ENCODE results near the gene L3MBTL4. TPM values are rescaled to one million over a fixed set of nuclear protein-coding genes. Genes with fewer than 3 reads are reported as not detected.

The L3MBTL4 gene
- total RNA-seq, 2 experiments from 2014 or later, result not detected

DNA sequence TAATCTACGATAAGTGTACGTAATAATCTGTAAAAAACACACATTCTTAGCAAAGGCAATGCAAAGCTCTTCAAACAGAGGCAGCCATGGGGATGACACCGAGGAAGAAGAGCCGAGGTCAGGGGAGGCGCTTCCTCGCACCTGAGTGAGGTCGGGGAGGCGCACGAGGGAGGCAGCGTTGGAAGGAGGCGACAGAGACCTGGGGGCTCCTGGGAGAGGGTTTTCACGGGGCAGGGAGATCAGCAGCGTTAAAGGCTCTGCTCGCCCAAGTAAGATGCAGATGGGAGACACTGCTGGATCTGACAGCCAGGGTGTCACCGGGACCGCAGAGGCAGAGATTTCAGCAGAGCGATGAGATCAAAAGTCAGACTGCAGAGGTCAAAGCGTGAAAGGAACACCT is 143.1 kb downstream of the L3MBTL4 start:
- ChIA-PET CTCF (ENCODE audit: unreplicated experiment) (no interaction called here), POLR2A (no interaction called here)
- Histone ChIP-seq H4K20me1 (ENCODE audit: insufficient read depth, low read length) (no peaks in the 10 kb centered on the region), H3K4me2 (ENCODE audit: low read length) (no peak overlapping the region), H3K4me3 (ENCODE audit: low read depth, low read length, poor library complexity, severe bottlenecking) (no peak overlapping the region), H3K79me2 (ENCODE audit: insufficient read depth, low read depth, low read length) (no peaks in the 10 kb centered on the region), H3K9me2 (ENCODE audit: insufficient read depth, low read length) (no peaks in the 10 kb centered on the region), H3K36me3 (ENCODE audit: insufficient read depth, low read length) (no peaks in the 10 kb centered on the region), H2AFZ (ENCODE audit: low read length) (no peak overlapping the region), H3K4me1 (ENCODE audit: insufficient read depth, low read length, poor library complexity, severe bottlenecking) (no peaks in the 10 kb centered on the region), H3K27ac (ENCODE audit: low read depth, low read length, poor library complexity, severe bottlenecking) (no peak overlapping the region), H3K9me3 (ENCODE audit: low read length) (no peaks in the 10 kb centered on the region)
- intact Hi-C loops (cut with micrococcal nuclease; ENCODE audit: unreplicated experiment), result no loop called here
- no peak for DNase-seq (ENCODE audit: low spot score)
- BruUV-seq (replicated peaks), result no TSS peak
- TF ChIP-seq EZH2phosphoT487 (IDR thresholded peaks at IDR 0.05; ENCODE audit: borderline replicate concordance, low read depth, low read length), result no peak
- TF ChIP-seq, protein P1, sequence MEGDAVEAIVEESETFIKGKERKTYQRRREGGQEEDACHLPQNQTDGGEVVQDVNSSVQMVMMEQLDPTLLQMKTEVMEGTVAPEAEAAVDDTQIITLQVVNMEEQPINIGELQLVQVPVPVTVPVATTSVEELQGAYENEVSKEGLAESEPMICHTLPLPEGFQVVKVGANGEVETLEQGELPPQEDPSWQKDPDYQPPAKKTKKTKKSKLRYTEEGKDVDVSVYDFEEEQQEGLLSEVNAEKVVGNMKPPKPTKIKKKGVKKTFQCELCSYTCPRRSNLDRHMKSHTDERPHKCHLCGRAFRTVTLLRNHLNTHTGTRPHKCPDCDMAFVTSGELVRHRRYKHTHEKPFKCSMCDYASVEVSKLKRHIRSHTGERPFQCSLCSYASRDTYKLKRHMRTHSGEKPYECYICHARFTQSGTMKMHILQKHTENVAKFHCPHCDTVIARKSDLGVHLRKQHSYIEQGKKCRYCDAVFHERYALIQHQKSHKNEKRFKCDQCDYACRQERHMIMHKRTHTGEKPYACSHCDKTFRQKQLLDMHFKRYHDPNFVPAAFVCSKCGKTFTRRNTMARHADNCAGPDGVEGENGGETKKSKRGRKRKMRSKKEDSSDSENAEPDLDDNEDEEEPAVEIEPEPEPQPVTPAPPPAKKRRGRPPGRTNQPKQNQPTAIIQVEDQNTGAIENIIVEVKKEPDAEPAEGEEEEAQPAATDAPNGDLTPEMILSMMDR (conservative IDR thresholded peaks at IDR 0.05; ENCODE audit: low read length), result no peak

DNA sequence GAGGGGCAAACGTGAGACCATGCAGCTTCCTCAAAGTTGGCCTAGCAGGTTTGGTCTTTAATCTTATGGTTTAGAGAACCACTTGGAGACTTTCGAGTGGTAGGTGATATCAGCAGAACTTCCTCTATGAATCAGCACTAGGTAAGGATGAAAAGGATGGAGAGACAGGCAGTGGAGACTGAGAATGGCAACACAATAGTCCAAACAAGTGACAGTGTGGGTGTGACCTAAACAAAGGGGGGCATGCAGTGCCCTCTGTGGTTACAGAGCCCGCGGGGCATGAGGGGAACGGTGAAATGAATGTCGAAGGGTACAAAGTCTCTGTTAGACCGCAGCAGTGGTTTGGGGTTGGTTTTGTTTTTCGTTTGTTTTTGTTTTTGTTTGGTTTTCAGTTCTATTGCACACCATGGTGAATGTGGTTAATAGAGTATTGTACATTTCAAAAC is 143.9 kb downstream of the L3MBTL4 start:
- CTCF ChIA-PET (ENCODE audit: unreplicated experiment), result no interaction called here
- Histone ChIP-seq H4K20me1 (ENCODE audit: insufficient read depth, low read length) (no peaks in the 10 kb centered on the region), H3K9me2 (ENCODE audit: insufficient read depth, low read length) (no peaks in the 10 kb centered on the region), H3K27ac (ENCODE audit: low read depth, low read length, poor library complexity, severe bottlenecking) (no peak overlapping the region), H3K4me2 (ENCODE audit: low read length) (no peak overlapping the region), H3K9me3 (ENCODE audit: low read length) (no peaks in the 10 kb centered on the region), H3K4me3 (ENCODE audit: low read depth, low read length, poor library complexity, severe bottlenecking) (no peak overlapping the region), H3K79me2 (ENCODE audit: insufficient read depth, low read depth, low read length) (no peaks in the 10 kb centered on the region), H3K4me1 (ENCODE audit: insufficient read depth, low read length, poor library complexity, severe bottlenecking) (no peaks in the 10 kb centered on the region), H3K36me3 (ENCODE audit: insufficient read depth, low read length) (no peaks in the 10 kb centered on the region), H2AFZ (ENCODE audit: low read length) (no peak overlapping the region)
- intact Hi-C loops (cut with micrococcal nuclease; ENCODE audit: unreplicated experiment), result no loop called here
- POLR2A ChIA-PET, result no interaction called here
- no TSS peak for BruUV-seq (replicated peaks)
- no peak for DNase-seq (ENCODE audit: low spot score)
- no peak for TF ChIP-seq EZH2phosphoT487 (IDR thresholded peaks at IDR 0.05; ENCODE audit: borderline replicate concordance, low read depth, low read length)
- TF ChIP-seq, protein P1 (conservative IDR thresholded peaks at IDR 0.05; ENCODE audit: low read length), result no peak

DNA sequence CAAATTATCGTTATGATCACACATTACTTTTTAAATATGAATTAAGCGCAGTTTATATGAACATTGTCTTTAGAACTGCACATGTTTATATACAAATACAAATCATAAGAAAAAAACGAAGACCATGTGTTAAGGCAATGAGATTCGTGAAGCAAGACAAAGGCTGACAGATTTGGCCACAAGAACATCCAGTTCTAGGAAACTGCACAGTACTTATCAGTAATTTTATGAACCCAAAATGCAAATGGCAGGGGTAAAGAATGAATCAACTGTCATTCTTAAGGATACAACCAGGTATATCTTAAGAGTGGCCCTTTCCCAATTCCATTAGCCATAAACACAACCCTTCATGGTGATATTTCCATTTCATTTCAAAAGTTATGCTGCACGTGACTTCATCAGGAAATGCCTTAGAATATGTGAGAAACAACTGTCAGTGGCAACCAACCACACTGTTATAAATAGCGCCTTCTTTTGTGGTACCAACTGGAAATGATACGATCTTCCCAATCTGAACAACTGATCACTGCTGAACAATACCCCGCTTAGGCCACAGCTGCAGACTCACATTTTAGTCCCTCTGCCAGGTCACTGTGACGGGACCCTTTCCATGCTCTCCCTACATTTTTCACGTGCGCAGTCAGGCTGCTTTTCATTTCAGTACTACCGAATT is 144.9 kb downstream of the L3MBTL4 start:
- ChIA-PET CTCF (ENCODE audit: unreplicated experiment) (no interaction called here), POLR2A (no interaction called here)
- no peaks in the 10 kb centered on the region for H3K4me1 ChIP-seq (ENCODE audit: insufficient read depth, low read length, poor library complexity, severe bottlenecking)
- DNase-seq (ENCODE audit: low spot score), result no peak
- no peaks in the 10 kb centered on the region for H3K36me3 ChIP-seq (ENCODE audit: insufficient read depth, low read length)
- H4K20me1 ChIP-seq (ENCODE audit: insufficient read depth, low read length), result no peaks in the 10 kb centered on the region
- TF ChIP-seq, protein P1 (conservative IDR thresholded peaks at IDR 0.05; ENCODE audit: low read length), result no peak
- TF ChIP-seq EZH2phosphoT487 (IDR thresholded peaks at IDR 0.05; ENCODE audit: borderline replicate concordance, low read depth, low read length), result no peak
- no peaks in the 10 kb centered on the region for H3K9me3 ChIP-seq (ENCODE audit: low read length)
- no peaks in the 10 kb centered on the region for H3K9me2 ChIP-seq (ENCODE audit: insufficient read depth, low read length)
- H3K27ac ChIP-seq (ENCODE audit: low read depth, low read length, poor library complexity, severe bottlenecking), result no peak overlapping the region
- intact Hi-C loops (cut with micrococcal nuclease; ENCODE audit: unreplicated experiment), result no loop called here
- H3K4me3 ChIP-seq (ENCODE audit: low read depth, low read length, poor library complexity, severe bottlenecking), result no peak overlapping the region
- no peak overlapping the region for H2AFZ ChIP-seq (ENCODE audit: low read length)
- no peaks in the 10 kb centered on the region for H3K79me2 ChIP-seq (ENCODE audit: insufficient read depth, low read depth, low read length)
- BruUV-seq (replicated peaks), result no TSS peak
- H3K4me2 ChIP-seq (ENCODE audit: low read length), result no peak overlapping the region
